HG03469 (cell line): Measurements from ENCODE around the gene P4HB.

Source experiments
- ATAC-seq: cut with Tn5 transposase; IDR thresholded peaks from one replicate; pipeline ENCODE4 v1.9.1; 2021; ENCODE audit warnings: mild to moderate bottlenecking, moderate library complexity, moderate number of reproducible peaks; ENCODE audit not compliant: unreplicated experiment

P4HB gene

DNA sequence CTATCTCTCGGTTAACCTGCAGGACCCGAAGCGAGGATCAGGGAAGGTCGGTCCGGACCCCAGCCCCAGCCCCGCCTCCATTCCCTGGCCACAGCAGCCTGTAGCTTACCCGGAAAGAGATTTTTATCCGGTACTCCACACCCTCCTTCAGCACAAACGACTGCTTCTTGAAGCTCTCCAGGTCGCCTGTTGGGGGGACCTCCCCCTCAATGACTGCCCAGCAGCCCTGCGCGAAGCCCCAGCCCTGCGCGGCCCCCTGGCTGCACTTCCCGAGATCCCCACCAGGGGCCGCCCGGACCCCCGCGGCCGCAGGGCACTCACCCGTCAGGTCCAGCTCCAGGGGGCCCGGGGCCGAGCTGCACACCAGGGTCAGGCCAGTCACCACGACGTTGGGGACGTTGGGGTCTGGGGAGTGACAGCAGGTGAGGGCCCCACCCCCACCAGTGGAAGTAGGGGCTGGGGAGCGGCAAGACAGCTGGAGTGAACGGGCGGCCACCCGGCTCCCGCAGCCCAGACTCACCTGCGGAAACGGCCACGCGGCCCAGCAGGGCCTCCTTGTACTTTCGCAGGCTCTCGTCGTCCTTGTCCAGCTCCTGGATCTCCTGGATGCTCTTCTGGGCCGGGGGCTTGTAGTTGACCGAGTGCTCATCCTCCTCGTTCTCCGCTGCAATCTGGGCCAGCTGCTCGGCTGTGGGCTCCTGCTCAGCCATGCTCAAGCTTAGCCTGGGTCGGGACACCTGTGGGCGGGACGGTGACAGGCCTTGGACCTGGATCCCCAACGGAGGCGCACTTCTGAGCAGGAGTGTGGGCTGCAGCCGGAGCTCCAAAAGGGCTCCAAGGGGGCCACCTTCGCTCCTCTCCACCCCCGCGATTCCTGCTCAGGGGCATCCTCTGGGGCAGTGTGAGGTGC lies 9.1 kb upstream of the P4HB start:
- ATAC-seq, result no peak

DNA sequence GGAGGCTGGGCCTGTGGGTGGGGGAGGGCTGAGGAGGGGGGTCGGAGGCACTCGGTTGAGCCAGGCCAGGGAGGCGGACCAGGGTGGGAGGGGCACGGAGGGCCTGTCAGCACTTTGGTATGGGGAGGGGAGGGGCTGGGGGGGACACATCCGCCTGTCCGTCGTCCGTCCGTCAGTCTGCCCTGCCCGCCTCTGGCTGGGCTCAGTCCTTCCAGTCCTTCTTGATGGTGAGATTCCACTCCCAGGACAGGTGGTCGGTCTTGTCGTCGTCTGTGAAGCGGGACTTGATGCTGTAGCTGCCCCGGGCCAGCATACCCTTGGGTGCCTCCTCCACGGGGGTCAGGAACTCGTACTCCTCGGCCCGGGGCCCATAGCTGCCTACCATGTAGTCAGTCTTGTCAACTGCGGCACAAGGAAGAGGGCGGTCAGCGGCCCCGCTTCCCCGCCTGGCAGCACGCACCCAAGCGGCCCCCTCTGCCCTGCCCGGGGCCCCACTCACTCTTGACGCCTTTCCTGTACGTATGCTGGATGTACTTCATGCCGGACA lies 8.4 kb upstream of the P4HB start:
- ATAC-seq, result no peak

DNA sequence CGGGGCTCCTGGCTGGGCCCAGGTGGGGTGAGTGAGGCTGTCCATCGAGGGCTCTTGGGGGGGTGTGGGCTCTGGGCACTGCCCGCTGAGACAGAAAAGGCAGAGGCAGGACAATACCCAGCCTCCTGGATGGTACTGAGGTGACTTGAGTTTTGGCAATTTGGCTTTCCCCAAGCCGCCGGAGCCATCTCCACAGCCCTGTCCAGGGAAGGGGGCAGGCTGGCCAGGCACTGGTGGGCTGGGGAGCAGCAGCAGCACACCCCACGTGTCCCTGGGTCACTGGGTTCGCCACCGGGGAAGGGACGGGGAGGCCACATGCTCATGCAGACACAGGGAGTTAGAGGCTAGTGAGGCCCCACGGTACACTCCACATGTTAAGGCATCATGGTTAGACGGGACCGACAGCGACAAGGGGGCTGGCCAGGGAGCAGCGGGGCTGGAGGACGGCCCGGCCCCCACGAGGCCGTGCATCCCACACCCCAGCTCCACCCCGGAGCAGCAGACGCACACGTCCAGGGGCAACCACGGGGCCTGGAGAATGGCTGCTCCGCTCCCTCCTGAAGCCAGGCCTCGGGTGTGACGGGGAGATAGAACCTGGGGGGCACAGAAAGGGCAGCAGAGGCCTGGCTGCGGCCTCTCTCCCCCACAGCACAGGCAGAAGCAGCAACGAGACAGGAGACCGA lies 7.8 kb upstream of the P4HB start:
- ATAC-seq, result no peak

DNA sequence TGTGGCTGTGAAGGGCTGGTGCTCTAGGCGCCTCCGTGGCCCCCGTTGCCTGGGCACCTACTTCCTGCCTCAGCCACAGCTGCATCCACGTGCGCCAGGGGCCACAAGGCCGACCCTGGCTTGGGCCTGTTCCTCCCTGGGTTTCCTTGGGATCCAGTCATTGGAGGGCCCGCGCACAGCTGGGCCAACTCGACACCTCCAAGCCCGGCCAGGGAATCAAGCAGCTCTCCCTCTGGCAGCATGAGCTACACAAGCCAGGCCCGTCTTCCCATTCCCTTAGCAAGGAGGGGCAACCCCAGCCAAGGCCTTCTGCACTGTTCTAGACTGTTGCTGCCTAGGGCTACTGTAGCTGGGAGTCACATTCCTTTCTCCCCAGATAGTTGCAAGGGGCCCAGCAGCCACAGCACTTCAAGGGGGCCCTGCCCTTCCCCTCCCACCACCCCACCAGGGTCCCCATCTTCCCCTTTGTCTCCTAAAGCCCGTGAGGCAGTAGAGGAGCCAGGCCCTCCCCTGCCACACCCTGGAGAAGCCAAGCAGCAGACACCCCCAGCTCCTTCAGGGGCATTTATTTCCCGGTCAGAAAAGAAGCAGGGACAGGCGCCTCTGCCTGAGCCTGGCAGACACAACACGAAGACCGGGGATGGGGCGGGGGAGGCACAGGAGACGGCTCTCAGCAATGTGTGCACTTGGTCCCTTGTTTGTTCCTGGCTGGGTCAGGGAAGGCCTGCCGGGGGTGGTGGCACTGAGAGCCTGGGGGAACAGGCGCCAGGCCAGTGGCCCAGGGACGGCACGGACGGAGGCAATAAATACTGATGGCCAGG lies 7.0 kb upstream of the P4HB start:
- no peak for ATAC-seq

DNA sequence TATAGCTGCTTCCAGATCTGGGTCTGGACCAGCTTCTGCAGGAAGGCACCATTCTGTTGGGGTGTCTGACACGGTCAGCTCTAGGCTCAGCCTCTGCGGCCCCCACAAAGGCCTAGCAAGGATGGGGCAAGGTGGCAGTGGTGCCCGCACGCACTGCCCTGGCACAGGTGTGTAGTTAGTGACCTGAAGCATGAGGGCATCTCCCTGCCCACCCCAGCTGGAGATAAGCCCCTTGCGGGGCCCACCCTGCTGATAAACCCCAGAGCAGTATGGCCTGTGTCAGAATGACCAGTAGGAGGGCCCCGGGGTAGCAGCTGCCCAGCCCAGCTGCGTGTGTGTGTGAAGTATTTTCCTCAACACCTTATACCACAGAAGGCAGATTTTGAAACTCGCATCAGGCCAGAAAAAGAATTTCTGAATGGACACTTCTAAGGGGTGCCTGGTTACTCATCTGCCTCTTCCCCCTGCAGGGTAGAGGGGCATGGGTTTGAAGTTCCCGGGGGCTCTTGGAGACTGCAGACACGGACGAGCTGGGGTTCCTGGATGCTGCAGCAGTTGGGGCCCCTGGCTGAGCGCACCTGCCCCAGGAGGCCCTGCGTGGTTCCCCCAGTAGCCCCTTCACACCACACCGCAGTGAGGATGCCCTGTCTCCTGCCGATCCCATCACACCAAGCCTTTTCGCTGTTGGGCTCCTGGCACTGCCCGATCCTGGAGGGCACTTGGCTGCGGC lies 6.3 kb upstream of the P4HB start:
- no peak for ATAC-seq

DNA sequence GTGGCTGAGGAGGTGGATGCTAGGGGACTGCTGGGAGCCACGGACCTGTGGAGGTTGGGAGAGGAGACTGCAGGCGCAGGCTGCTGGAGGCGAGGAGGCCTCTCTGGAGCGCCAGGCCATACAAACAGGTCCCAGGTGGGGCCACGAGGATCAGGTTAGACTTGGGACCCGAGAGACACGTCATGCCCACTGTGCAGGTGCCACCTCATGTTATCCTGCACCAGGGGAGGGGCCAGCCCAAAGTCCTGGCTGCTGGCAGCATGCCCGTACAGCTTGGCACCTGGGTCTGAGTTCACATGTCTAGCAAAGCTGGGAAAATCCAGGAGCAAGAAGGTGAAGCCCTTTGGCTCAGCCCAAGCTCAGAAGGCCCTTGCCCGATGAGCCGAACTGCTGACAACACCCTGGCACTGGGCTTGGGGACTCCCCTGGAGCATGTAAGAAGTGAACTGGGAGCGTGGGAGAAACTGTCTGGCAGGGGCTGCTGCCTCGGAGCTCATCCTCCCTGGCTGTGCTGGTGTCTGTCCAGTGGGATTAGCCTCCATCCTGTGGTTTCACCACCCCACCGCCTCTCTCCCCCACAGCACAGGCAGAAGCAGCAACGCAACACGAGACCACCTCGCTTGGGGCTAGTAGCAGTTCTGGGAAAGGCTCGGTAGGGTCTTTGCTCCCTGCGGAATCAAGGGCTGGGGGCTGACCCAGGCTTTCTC lies 5.6 kb upstream of the P4HB start:
- no peak for ATAC-seq

DNA sequence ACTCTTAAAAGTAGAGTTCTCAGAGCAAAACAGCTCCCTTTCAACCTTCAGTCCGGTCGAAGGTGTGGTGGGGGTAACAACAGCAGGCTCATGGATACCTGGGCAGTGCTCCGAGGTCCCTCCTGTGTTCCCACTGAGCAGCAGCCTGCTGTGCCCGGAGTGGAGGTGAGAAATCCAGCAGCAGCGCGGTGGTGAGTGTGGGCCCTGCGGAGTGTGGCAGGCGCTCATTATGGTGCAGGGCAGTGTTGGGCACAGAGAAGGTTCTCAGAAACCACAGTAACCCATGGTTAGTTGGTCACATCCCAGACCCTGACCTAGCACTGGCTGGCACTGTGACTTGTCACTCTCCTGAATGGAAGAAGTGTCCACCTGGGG lies 5.0 kb upstream of the P4HB start:
- ATAC-seq, result no peak

DNA sequence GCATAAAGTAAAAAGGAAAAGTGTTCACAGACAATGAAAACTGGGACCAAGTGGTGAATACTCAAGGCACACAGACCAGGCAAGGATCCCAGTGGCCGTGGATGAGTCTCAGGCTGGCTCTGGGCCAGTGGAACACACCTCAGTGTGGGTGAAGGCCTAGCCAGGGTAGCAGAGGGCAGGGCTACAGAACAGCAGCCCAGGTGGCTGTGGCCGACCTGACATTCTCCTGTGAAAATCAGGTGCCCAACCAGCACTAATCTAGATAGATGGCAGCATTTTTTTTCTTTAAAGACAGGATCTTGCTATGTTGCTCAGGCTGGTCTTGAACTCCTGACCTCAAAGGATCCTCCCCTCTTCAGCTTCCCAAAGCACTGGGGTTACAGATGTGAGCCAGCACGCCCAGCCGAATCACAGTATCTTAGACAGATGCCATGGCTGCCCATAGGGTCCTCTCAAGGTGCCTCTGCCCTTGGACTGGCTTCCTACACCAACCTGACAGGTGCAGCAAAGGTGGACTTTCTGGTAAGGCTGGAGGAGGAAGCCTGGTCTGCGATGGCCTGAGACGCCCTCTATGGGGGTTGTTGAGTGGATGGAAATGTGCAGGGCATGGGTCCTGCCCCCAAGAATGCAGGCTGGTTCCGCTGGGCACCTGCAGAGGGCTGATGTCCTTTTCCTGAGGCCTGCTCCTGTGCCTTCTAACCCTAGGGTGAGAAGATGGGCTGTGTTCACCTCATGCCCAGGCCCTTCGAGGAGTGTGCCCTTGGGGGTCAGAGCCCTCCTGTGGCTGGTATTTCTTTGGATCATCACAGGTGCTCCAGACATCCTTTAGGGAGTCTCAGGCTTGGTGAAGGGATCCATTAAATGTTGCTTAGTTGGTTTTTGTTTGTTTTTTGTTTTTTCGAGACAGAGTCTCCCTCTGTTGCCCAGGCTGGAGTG lies 3.8 kb upstream of the P4HB start:
- ATAC-seq, result no peak

DNA sequence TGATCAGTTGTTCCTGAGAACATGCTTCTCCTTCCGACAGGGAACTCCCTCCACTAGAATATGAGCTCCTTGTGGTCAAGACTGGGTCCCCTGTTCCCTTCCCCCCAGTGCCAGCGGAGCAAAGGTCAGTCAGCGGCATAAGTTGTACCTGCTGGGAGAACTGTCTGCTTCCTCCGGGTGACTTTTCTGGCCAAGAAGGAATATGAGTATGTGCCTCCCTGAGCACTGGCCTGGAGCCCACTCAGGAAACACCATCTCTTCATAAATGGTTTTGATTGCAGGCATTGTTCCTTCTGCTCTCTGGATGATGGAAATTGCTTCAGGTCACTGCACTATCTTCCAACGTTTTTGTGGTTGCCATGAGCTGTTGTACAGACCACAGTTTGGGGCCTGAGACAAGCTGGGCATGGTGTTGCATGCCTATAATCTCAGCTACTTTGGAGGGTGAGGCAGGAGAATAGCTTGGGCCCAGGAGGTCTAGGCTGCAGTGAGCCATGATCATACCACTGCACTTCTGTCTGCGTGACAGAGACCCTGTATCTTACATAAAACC lies 2.9 kb upstream of the P4HB start:
- ATAC-seq, result no peak

DNA sequence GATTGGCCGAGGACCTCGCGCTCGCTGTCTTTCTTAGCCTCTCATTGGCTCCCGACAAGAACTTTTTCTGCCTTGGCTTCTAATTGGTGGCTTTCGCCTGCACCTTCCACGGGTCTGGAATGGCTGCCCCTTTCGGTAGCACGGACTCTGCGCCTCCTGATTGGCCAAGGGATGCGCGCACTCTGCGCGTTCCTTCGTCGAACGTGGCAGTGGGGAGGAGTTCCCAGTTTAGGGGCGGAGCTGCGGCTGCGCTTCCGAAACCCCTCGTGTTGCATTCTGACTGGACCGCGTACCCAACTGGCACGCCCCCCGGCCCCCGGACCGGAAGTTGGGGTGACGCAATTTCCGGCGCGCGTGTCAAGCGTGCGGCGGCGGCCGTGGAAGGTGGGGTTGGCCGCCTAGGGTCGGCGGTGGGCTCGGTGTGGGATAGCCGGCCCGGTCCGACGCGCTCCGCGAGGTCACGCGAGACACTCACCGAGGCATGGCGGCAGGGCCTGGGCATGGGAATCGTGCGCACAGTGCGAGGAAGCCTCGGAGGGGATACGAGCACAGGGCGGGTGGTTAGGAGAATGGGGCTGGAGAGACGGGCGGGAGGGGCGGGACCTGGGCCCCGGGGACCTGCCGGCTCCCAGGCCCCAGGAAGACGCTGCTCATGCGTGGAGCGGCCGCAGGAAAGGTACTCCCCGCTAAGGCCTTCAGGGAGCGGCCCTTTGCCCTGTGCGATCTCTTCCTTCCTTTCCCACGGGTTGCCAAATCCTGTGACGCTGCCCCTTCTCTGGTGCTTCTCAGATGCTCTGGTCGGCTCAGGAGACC lies 627 bp upstream of the P4HB start:
- peak; percentile 66 for ATAC-seq

DNA sequence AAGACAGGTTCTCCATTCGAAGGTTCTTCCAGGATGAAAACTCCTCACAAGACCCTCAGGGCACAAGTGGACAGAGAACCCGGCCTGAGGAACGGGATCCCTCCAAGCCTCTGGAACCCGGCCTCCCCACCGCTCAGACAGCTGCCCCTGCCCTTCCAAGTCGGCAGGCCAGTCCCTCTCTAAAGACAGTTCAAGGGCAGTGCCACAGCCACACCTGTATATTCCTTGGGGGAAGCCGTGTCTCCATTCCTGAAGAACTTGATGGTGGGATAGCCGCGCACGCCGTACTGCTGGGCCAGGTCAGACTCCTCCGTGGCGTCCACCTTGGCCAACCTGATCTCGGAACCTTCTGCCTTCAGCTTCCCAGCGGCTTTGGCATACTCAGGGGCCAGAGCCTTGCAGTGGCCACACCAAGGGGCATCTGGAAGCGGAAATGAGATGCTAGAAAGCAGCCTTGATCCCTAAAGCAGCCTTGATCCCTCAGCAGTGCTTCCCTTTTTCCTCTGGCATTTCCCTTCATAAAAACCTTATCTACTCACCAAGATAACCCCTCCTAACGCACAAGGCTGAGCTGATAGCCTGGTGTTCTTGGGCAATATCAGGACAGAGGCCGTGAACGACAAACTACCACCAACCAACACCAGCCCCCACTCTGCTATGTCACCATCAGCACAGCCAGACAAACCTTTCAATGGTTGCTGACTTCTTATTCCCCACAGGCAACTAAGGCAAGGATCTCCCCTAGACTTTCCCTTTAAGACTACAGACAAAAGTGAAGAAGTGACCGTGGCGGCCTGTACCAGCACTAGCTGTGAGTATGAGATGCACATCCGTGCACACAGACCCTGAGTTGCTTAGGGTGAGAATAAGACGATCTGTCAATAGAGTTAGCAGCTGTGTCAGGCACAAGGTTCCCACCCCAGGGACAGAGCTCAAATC lies 1.1 kb downstream of the P4HB start:
- ATAC-seq, result no peak

DNA sequence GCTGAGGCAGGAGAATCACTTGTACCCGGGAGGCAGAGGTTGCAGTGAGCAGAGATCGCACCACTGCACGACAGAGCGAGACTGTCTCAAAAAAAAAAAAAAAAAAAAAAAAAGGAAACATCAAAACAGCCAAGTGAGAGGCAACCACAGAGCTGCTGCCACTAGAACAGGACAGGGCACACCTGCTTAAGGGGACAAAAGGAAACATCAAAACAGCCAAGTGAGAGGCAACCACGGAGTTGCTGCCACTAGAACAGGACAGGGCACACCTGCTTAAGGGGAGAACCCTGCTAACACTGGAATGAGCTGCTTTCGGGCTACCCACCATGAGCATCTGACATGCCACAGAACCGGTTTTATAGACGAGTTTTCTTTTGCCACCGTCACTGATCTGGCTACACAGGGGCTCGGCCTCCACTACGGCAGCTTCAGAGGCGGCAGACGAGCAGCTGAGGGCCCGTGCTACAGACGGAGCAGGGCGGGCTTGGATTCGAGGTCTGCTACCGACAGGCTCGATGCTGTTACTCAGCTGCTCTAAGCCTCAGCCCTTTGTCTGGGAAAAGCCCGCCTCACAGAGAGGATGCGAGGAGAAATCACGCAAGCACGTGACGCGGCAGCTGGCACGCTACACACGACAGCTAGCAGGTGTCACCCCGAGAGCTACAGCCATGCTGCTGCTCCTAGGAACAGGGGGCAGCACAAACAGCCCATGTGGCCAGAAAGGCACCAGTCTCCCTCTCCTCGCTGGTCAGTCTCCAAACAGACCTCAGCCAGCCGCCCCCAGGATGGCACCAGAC lies 2.0 kb downstream of the P4HB start:
- no peak for ATAC-seq

DNA sequence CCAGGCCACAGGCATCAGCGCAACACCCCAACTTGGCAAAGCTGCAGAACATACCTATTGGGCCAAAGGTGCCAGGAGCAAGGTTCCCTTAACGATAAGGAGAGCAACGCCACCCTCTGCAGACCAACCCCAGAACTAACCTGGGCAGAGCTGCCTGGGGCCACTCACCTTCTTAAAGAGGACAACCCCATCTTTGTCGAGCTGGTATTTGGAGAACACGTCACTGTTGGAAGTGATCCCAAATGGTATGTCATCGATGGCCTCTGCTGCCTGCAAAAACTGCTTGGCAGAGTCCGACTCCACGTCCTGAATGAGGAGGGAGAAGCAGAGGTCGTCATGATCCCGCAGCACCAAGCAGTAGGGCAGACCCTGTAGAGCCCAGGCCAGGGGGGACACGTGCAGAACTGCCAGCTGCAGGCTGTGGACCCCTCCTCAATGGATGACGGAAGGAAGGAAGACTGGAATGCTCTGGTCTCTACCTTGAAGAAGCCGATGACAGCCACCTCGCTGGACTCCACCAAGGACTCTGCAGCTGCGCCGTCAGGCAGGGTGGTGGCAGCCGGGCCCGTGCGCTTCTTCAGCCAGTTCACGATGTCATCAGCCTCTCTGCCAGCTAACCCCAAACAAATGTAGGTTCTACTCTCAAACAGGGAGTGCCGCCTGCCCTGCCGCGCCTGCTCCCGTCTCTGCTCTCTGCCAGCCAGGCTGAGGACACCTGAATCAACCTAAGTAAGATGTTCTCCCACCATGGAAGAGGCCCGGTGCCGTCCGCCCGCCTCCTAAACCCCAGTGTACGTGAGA lies 5.2 kb downstream of the P4HB start:
- ATAC-seq, result no peak

DNA sequence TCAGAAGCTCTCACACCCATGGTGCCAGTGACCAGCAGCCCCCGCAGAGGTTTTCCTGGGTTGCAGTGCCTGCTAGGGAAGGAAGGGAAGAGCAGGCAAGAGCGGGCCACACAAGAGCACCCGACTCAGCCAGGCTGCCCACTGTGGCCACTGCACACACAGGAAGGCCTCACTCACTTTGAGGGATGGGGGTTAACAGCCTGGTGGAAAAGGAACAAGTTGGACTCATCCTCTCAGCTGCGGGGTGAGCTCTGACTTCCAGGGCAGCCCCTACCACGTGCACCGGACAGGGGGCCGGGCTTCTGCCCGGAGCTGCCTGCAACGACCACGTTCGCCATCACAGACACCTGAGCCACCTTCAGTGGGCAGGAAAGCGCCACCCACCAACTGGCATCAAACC lies 8.1 kb downstream of the P4HB start:
- ATAC-seq, result no peak

DNA sequence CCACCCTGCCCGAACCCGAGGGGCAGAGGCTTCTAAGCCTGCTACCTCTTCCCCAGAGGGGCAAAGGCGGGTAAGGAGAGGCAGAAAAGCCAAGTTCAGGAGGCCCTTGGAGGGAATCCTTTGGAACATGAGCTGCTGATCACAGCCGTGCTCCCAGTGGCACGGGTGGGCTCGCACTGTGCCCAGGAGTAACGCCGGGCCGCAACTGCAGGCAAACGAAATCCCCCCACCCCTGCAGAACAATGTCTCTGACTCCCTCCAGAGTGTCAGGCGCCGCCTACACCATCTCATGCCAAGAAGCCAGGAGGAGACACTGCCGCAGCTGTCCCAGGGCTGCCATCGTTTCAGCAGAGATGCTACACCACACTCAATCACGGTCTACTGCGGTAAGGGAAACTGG lies 8.9 kb downstream of the P4HB start:
- ATAC-seq, result no peak
